H1 (cell line): ENCODE data around the gene INHBC. TPM values are rescaled to one million over a fixed set of nuclear protein-coding genes. Genes with fewer than 3 reads are reported as not detected.
A peak's percentile ranks its signal among the peaks of the same experiment; 100 is the strongest.

Experiments used
- BRCA1 ChIP-seq: IDR thresholded peaks from 2 replicates; pipeline ENCODE4 v1.6.1; 2012; ENCODE audit warnings: low read depth, low read length, improper control_type of control experiment
- CBX5 ChIP-seq: fragments of 300-800, 300-1000 bp; sonication (generic); IDR thresholded peaks from 2 replicates; pipeline ENCODE4 v1.7.1; 2016; ENCODE audit warnings: antibody characterized with exemption, low read length, low read depth
- CBX8 ChIP-seq: fragments of 300-800, 300-1000 bp; sonication (generic); IDR thresholded peaks from 2 replicates; pipeline ENCODE4 v1.7.1; 2016; ENCODE audit warnings: low read depth, low read length, borderline replicate concordance
- CEBPB ChIP-seq: IDR thresholded peaks from 2 replicates; pipeline ENCODE4 v1.6.1; 2012; ENCODE audit warnings: low read depth, low read length
- CREB1 ChIP-seq: IDR thresholded peaks from 2 replicates; pipeline ENCODE4 v1.6.1; 2012; ENCODE audit warnings: inconsistent platforms
- GTF2F1 ChIP-seq: IDR thresholded peaks from 2 replicates; pipeline ENCODE4 v1.6.1; 2012; ENCODE audit warnings: low read depth, low read length, improper control_type of control experiment, borderline replicate concordance
- HDAC2 ChIP-seq, 2 experiments: fragments of 300-600 bp in 1 of 2; sonication (generic) in 1 of 2; IDR thresholded peaks; 2 replicates each; pipeline ENCODE4 v1.6.1; 2011 to 2012; ENCODE audit warnings: low read depth in 2 of 2, low read length in 2 of 2, mild to moderate bottlenecking in 2 of 2, moderate library complexity in 2 of 2, borderline replicate concordance in 1 of 2, inconsistent platforms in 1 of 2
- JUN ChIP-seq: IDR thresholded peaks from 2 replicates; pipeline ENCODE4 v1.6.1; 2011; ENCODE audit warnings: low read depth, mild to moderate bottlenecking, improper control_type of control experiment, low read length
- KDM1A ChIP-seq: fragments of 200-600, 300-600 bp; sonication (generic); IDR thresholded peaks from 2 replicates; pipeline ENCODE4 v1.7.1; 2016; ENCODE audit warnings: mild to moderate bottlenecking, low read length, borderline replicate concordance
- MAX ChIP-seq: IDR thresholded peaks from 2 replicates; pipeline ENCODE4 v1.6.1; 2012; ENCODE audit warnings: inconsistent platforms
- NANOG ChIP-seq: IDR thresholded peaks from 2 replicates; pipeline ENCODE4 v1.6.1; 2011; ENCODE audit warnings: low read length, low read depth, mild to moderate bottlenecking, inconsistent platforms; ENCODE audit not compliant: insufficient read depth, poor library complexity, severe bottlenecking
- NRF1 ChIP-seq: IDR thresholded peaks from 2 replicates; pipeline ENCODE4 v1.6.1; 2011; ENCODE audit warnings: mild to moderate bottlenecking, low read depth, low read length, improper control_type of control experiment
- POLR2AphosphoS5 ChIP-seq: IDR thresholded peaks from 2 replicates; pipeline ENCODE4 v1.6.1; 2011; ENCODE audit warnings: low read depth, low read length
- POU5F1 ChIP-seq: IDR thresholded peaks from 2 replicates; pipeline ENCODE4 v1.6.1; 2011; ENCODE audit warnings: low read depth, mild to moderate bottlenecking, low read length, moderate library complexity
- RBBP5 ChIP-seq: IDR thresholded peaks from 2 replicates; pipeline ENCODE4 v1.7.1; 2012; ENCODE audit warnings: low read depth, mild to moderate bottlenecking, inconsistent platforms, low read length, moderate library complexity, borderline replicate concordance
- SIRT6 ChIP-seq: IDR thresholded peaks from one replicate; pipeline ENCODE4 v1.7.1; 2012; ENCODE audit warnings: low read length, inconsistent platforms
- SIX5 ChIP-seq: IDR thresholded peaks from 2 replicates; pipeline ENCODE4 v1.6.1; 2011; ENCODE audit warnings: mild to moderate bottlenecking, low read depth, low read length
- SP4 ChIP-seq: IDR thresholded peaks from 2 replicates; pipeline ENCODE4 v1.6.1; 2012; ENCODE audit warnings: low read length, inconsistent platforms
- SUZ12 ChIP-seq: fragments of 200-600 bp; sonication (generic); IDR thresholded peaks from 2 replicates; pipeline ENCODE4 v1.6.1; 2012; ENCODE audit warnings: mild to moderate bottlenecking, inconsistent platforms, low read length, moderate library complexity, mixed read lengths
- TAF1 ChIP-seq: IDR thresholded peaks from 2 replicates; pipeline ENCODE4 v1.6.1; 2011; ENCODE audit warnings: mild to moderate bottlenecking, low read depth, low read length
- TAF7 ChIP-seq: optimal IDR thresholded peaks from 2 replicates; pipeline ENCODE3; 2011; ENCODE audit warnings: low read depth, mild to moderate bottlenecking, inconsistent platforms, low read length, moderate library complexity, borderline replicate concordance
- TBP ChIP-seq: IDR thresholded peaks from 2 replicates; pipeline ENCODE4 v1.6.1; 2011; ENCODE audit warnings: low read depth, low read length, improper control_type of control experiment
- USF2 ChIP-seq: IDR thresholded peaks from 2 replicates; pipeline ENCODE4 v1.6.1; 2011; ENCODE audit warnings: low read length, improper control_type of control experiment
- polyA plus RNA-seq, 7 experiments: library from polyadenylated mRNA; depleted of rRNA in 3 of 7; stranded (reverse) in 5 of 7; unstranded in 2 of 7; fragments of >200 nt in 5 of 7; fragments of 200-250 nt in 2 of 7; gene quantifications; 1 replicate in 5 of 7; 2 replicates in 1 of 7; 4 replicates in 1 of 7; pipeline versions ENCODE4 v1.2.1 to v1.2.3, GENCODE V29; 2011 to 2013; ENCODE audit warnings: missing spikeins in 2 of 7, mixed read lengths in 2 of 7
- total RNA-seq: library from RNA; stranded (reverse); fragmentation: NEBNext Ultra II Directional; extraction: Animal tissue kit (Norgen Biotek cat#: 25700); gene quantifications from 2 replicates; pipeline ENCODE4 v1.2.1, GENCODE V29; 2021
- TF ChIP-seq, protein P1 (sequence below): IDR thresholded peaks from 2 replicates; pipeline ENCODE4 v1.6.1; 2012; ENCODE audit warnings: inconsistent platforms

Gene INHBC
- total and polyA plus RNA-seq, 2 of the 8 experiments (the other 6 are each of a cell fraction or from before 2014, with no cell fraction given), result 0.15 TPM; not detected in 1

- TF ChIP-seq CEBPB (no peak), TAF1 (peak; percentile 32; the same call in 1 of the 2 replicates), TAF7 (peak; percentile 25), HDAC2 (IDR thresholded peaks at IDR 0.05; ENCODE audit: borderline replicate concordance in 1 of 2, low read depth in 2 of 2, low read length in 2 of 2) (0 out of 4 replicates have a peak, but pooled peaks of 1 of the 2 experiments have one; percentile 50), TBP (no peak), SP4 (no peak), NANOG (no peak), MAX (peak; percentile 91), BRCA1 (no peak), KDM1A (peak; percentile 23; the same call in 1 of the 2 replicates), POLR2AphosphoS5 (no peak; the same call in 1 of the 2 replicates), CBX5 (no peak), CBX8 (no peak), SUZ12 (no peak), JUN (no peak), SIX5 (no peak), RBBP5 (no peak), SIRT6 (no peak), USF2 (no peak), POU5F1 (no peak), GTF2F1 (no peak), CREB1 (peak; percentile 47; the same call in 1 of the 2 replicates), NRF1 (no peak)
- TF ChIP-seq, protein P1, sequence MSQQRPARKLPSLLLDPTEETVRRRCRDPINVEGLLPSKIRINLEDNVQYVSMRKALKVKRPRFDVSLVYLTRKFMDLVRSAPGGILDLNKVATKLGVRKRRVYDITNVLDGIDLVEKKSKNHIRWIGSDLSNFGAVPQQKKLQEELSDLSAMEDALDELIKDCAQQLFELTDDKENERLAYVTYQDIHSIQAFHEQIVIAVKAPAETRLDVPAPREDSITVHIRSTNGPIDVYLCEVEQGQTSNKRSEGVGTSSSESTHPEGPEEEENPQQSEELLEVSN, result peak; percentile 83
Measured at GRCh38 chr12:57456145-57456700, 21.6 kb downstream of the INHBC start (continued).
